ENCODE results near the gene LY6G5B.

The LY6G5B gene

GRCh38 chr6:31692353-31692752 is 22.6 kb downstream of the LY6G5B start:
- Histone ChIP-seq H4K8ac (ENCODE audit: low read depth, low read length) (no peak overlapping the region), H3K23ac (ENCODE audit: low read length) (no peak overlapping the region), H3K27me3 (ENCODE audit: insufficient read depth, low read length) (no peaks in the 10 kb centered on the region), H2BK120ac (ENCODE audit: insufficient read depth, low read length, poor library complexity) (no peak overlapping the region), H3K9ac (ENCODE audit: low read length) (no peak overlapping the region), H4K12ac (ENCODE audit: low read depth, low read length) (no peak overlapping the region), H3K36me3 (ENCODE audit: control insufficient read depth in 1 of 2, insufficient read depth in 2 of 2, low read length in 2 of 2) (peaks cover 61 to 65% of the 10 kb centered on the region in 2 experiments), H3K4me2 (ENCODE audit: low read length) (no peak overlapping the region), H3K9me3 (ENCODE audit: insufficient read depth, low read depth, low read length) (no peaks in the 10 kb centered on the region), H3K79me2 (ENCODE audit: control insufficient read depth, insufficient read depth, low read length, poor library complexity) (no peaks in the 10 kb centered on the region), H2AFZ (ENCODE audit: insufficient read depth, low read length, poor library complexity) (no peak overlapping the region), H2AK5ac (ENCODE audit: low read length) (no peak overlapping the region), H3K14ac (ENCODE audit: low read length) (no peak overlapping the region), H3K79me1 (ENCODE audit: low read length) (peaks cover 13% of the 10 kb centered on the region), H3K4me1 (ENCODE audit: control insufficient read depth in 1 of 2, insufficient read depth in 2 of 2, low read length in 2 of 2) (peaks cover 11 to 15% of the 10 kb centered on the region in 2 experiments), H3K18ac (ENCODE audit: low read length) (no peak overlapping the region), H3K27ac (ENCODE audit: low read depth, low read length) (no peak overlapping the region), H3K4ac (ENCODE audit: low read depth, low read length) (no peak overlapping the region), H2BK12ac (ENCODE audit: low read length) (no peak overlapping the region), H2BK5ac (ENCODE audit: low read depth, low read length, poor library complexity) (no peak overlapping the region), H4K91ac (ENCODE audit: low read depth, low read length) (no peak overlapping the region), H3K4me3 (ENCODE audit: low read depth, low read length) (no peak overlapping the region)
- WGBS (ENCODE audit: extremely low coverage, insufficient coverage, insufficient read length) = no CpG with 5 or more reads among the region's 4 CpGs
- no peak for DNase-seq

GRCh38 chr6:31692886-31693285 is 23.1 kb downstream of the LY6G5B start:
- H3K9ac ChIP-seq (ENCODE audit: low read length) = no peak overlapping the region
- no peak overlapping the region for H4K12ac ChIP-seq (ENCODE audit: low read depth, low read length)
- H3K4me3 ChIP-seq (ENCODE audit: low read depth, low read length) = no peak overlapping the region
- H3K23ac ChIP-seq (ENCODE audit: low read length) = no peak overlapping the region
- H2BK5ac ChIP-seq (ENCODE audit: low read depth, low read length, poor library complexity) = no peak overlapping the region
- H3K9me3 ChIP-seq (ENCODE audit: insufficient read depth, low read depth, low read length) = no peaks in the 10 kb centered on the region
- no peak for DNase-seq
- no peaks in the 10 kb centered on the region for H3K79me2 ChIP-seq (ENCODE audit: control insufficient read depth, insufficient read depth, low read length, poor library complexity)
- H3K27ac ChIP-seq (ENCODE audit: low read depth, low read length) = no peak overlapping the region
- H3K4me2 ChIP-seq (ENCODE audit: low read length) = no peak overlapping the region
- H3K14ac ChIP-seq (ENCODE audit: low read length) = no peak overlapping the region
- no peak overlapping the region for H2BK12ac ChIP-seq (ENCODE audit: low read length)
- H2BK120ac ChIP-seq (ENCODE audit: insufficient read depth, low read length, poor library complexity) = no peak overlapping the region
- H4K91ac ChIP-seq (ENCODE audit: low read depth, low read length) = no peak overlapping the region
- peaks cover 13% of the 10 kb centered on the region for H3K79me1 ChIP-seq (ENCODE audit: low read length)
- no peak overlapping the region for H2AK5ac ChIP-seq (ENCODE audit: low read length)
- H3K4me1 ChIP-seq (ENCODE audit: control insufficient read depth in 1 of 2, insufficient read depth in 2 of 2, low read length in 2 of 2) = peaks cover 11 to 15% of the 10 kb centered on the region in 2 experiments
- H2AFZ ChIP-seq (ENCODE audit: insufficient read depth, low read length, poor library complexity) = no peak overlapping the region
- no peak overlapping the region for H4K8ac ChIP-seq (ENCODE audit: low read depth, low read length)
- no peak overlapping the region for H3K18ac ChIP-seq (ENCODE audit: low read length)
- no peak overlapping the region for H3K4ac ChIP-seq (ENCODE audit: low read depth, low read length)
- WGBS (ENCODE audit: extremely low coverage, insufficient coverage, insufficient read length) = no CpG with 5 or more reads among the region's 9 CpGs
- H3K27me3 ChIP-seq (ENCODE audit: insufficient read depth, low read length) = no peaks in the 10 kb centered on the region
- peaks cover 58 to 59% of the 10 kb centered on the region in 2 experiments for H3K36me3 ChIP-seq (ENCODE audit: control insufficient read depth in 1 of 2, insufficient read depth in 2 of 2, low read length in 2 of 2)

DNA sequence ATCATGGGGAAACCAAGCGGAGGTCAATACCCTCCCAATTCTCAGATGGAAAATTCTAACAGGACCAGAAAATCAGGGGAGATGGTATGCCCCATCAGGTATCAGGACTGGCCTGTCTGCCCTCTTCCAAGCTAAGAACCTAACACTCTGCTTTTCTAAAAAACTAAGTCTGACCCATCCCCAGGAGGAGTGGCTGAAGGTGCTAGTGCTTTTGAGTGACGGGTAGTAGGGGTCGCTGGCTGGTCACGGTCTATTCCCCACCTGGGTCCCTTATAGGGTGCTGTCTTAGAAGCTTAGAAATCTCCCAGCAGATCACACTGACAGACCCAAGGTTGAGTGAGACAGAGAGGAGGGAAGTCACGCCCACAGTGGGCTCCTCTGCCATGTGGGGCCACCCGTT is 23.8 kb downstream of the LY6G5B start:
- no peak overlapping the region for H3K4ac ChIP-seq (ENCODE audit: low read depth, low read length)
- no peak overlapping the region for H4K12ac ChIP-seq (ENCODE audit: low read depth, low read length)
- no peak overlapping the region for H4K8ac ChIP-seq (ENCODE audit: low read depth, low read length)
- peaks cover 13% of the 10 kb centered on the region for H3K79me1 ChIP-seq (ENCODE audit: low read length)
- no peak for DNase-seq
- H3K9me3 ChIP-seq (ENCODE audit: insufficient read depth, low read depth, low read length) = no peaks in the 10 kb centered on the region
- H3K9ac ChIP-seq (ENCODE audit: low read length) = no peak overlapping the region
- no peak overlapping the region for H3K27ac ChIP-seq (ENCODE audit: low read depth, low read length)
- H4K91ac ChIP-seq (ENCODE audit: low read depth, low read length) = no peak overlapping the region
- no peak overlapping the region for H3K4me2 ChIP-seq (ENCODE audit: low read length)
- H2BK12ac ChIP-seq (ENCODE audit: low read length) = no peak overlapping the region
- no peak overlapping the region for H2BK120ac ChIP-seq (ENCODE audit: insufficient read depth, low read length, poor library complexity)
- peaks cover 11 to 15% of the 10 kb centered on the region in 2 experiments for H3K4me1 ChIP-seq (ENCODE audit: control insufficient read depth in 1 of 2, insufficient read depth in 2 of 2, low read length in 2 of 2)
- WGBS (ENCODE audit: extremely low coverage, insufficient coverage, insufficient read length) = no CpG with 5 or more reads among the region's 6 CpGs
- no peak overlapping the region for H2AK5ac ChIP-seq (ENCODE audit: low read length)
- H3K4me3 ChIP-seq (ENCODE audit: low read depth, low read length) = no peak overlapping the region
- H3K79me2 ChIP-seq (ENCODE audit: control insufficient read depth, insufficient read depth, low read length, poor library complexity) = no peaks in the 10 kb centered on the region
- H2BK5ac ChIP-seq (ENCODE audit: low read depth, low read length, poor library complexity) = no peak overlapping the region
- H2AFZ ChIP-seq (ENCODE audit: insufficient read depth, low read length, poor library complexity) = no peak overlapping the region
- peaks cover 51 to 53% of the 10 kb centered on the region in 2 experiments for H3K36me3 ChIP-seq (ENCODE audit: control insufficient read depth in 1 of 2, insufficient read depth in 2 of 2, low read length in 2 of 2)
- H3K18ac ChIP-seq (ENCODE audit: low read length) = no peak overlapping the region
- H3K27me3 ChIP-seq (ENCODE audit: insufficient read depth, low read length) = no peaks in the 10 kb centered on the region
- H3K14ac ChIP-seq (ENCODE audit: low read length) = no peak overlapping the region
- no peak overlapping the region for H3K23ac ChIP-seq (ENCODE audit: low read length)

- Histone ChIP-seq H3K4me2 (ENCODE audit: low read length) (no peak overlapping the region), H3K23ac (ENCODE audit: low read length) (no peak overlapping the region), H2AK5ac (ENCODE audit: low read length) (no peak overlapping the region), H3K4me1 (ENCODE audit: control insufficient read depth in 1 of 2, insufficient read depth in 2 of 2, low read length in 2 of 2) (peaks cover 7 to 10% of the 10 kb centered on the region in 2 experiments), H3K9ac (ENCODE audit: low read length) (no peak overlapping the region), H2BK5ac (ENCODE audit: low read depth, low read length, poor library complexity) (no peak overlapping the region), H3K27me3 (ENCODE audit: insufficient read depth, low read length) (no peaks in the 10 kb centered on the region), H3K4me3 (ENCODE audit: low read depth, low read length) (no peak overlapping the region), H3K14ac (ENCODE audit: low read length) (no peak overlapping the region), H4K8ac (ENCODE audit: low read depth, low read length) (no peak overlapping the region), H2BK120ac (ENCODE audit: insufficient read depth, low read length, poor library complexity) (no peak overlapping the region), H3K4ac (ENCODE audit: low read depth, low read length) (no peak overlapping the region), H3K36me3 (ENCODE audit: control insufficient read depth in 1 of 2, insufficient read depth in 2 of 2, low read length in 2 of 2) (peaks cover 33 to 35% of the 10 kb centered on the region in 2 experiments), H3K18ac (ENCODE audit: low read length) (no peak overlapping the region), H3K27ac (ENCODE audit: low read depth, low read length) (no peak overlapping the region), H3K79me2 (ENCODE audit: control insufficient read depth, insufficient read depth, low read length, poor library complexity) (peaks cover 3% of the 10 kb centered on the region), H3K79me1 (ENCODE audit: low read length) (peaks cover under 1% of the 10 kb centered on the region), H3K9me3 (ENCODE audit: insufficient read depth, low read depth, low read length) (no peaks in the 10 kb centered on the region), H4K91ac (ENCODE audit: low read depth, low read length) (no peak overlapping the region), H4K12ac (ENCODE audit: low read depth, low read length) (no peak overlapping the region), H2BK12ac (ENCODE audit: low read length) (no peak overlapping the region), H2AFZ (ENCODE audit: insufficient read depth, low read length, poor library complexity) (no peak overlapping the region)
- WGBS (ENCODE audit: extremely low coverage, insufficient coverage, insufficient read length) = no CpG with 5 or more reads among the region's 3 CpGs
- DNase-seq = no peak
Measured at GRCh38 chr6:31697555-31697954, 27.8 kb downstream of the LY6G5B start.

Data from trophoblast cell (in vitro differentiated cells and primary cell).